Activated T-cell treated with anti-CD3 and anti-CD28 coated beads, Interleukin-2, amount 50 U/mL, for 4 hours (primary cell): ENCODE results near the gene ECM1. TPM values are rescaled to one million over a fixed set of nuclear protein-coding genes. Genes with fewer than 3 reads are reported as not detected.
A peak's percentile ranks its signal among the peaks of the same experiment; 100 is the strongest.

ENCODE experiments used
- ATAC-seq, 2 donors: fragments of 200-7000 bp; cut with Tn5 transposase; one replicate each; pipeline ENCODE4 v1.10.0; 2021
- DNase-seq: peaks from one replicate; pipeline ENCODE4 v3.0.0-alpha.2; 2020
- H3K27me3 Mint-ChIP-seq: one replicate; pipeline ENCODE4 v1.8.0; 2021; ENCODE audit warnings: low read depth, mixed read lengths
- H3K36me3 Mint-ChIP-seq: one replicate; pipeline ENCODE4 v1.8.0; 2022; ENCODE audit warnings: mixed read lengths; ENCODE audit not compliant: insufficient read depth
- H3K4me1 Mint-ChIP-seq: one replicate; pipeline ENCODE4 v1.8.0; 2021; ENCODE audit warnings: low read depth, mixed read lengths
- H3K4me3 Mint-ChIP-seq: one replicate; pipeline ENCODE4 v1.8.0; 2021; ENCODE audit warnings: mild to moderate bottlenecking, moderate library complexity, mixed read lengths
- H3K9me3 Mint-ChIP-seq: one replicate; pipeline ENCODE4 v1.8.0; 2021; ENCODE audit warnings: mixed read lengths
- total RNA-seq, 3 donors: library from RNA; stranded (reverse); gene quantifications; one replicate each; pipeline ENCODE4 v1.2.1, GENCODE V29; 2021

ECM1 gene
- total RNA-seq, 3 donors from 2014 or later, result 0.43 to 0.82 (median 0.50) TPM

DNA sequence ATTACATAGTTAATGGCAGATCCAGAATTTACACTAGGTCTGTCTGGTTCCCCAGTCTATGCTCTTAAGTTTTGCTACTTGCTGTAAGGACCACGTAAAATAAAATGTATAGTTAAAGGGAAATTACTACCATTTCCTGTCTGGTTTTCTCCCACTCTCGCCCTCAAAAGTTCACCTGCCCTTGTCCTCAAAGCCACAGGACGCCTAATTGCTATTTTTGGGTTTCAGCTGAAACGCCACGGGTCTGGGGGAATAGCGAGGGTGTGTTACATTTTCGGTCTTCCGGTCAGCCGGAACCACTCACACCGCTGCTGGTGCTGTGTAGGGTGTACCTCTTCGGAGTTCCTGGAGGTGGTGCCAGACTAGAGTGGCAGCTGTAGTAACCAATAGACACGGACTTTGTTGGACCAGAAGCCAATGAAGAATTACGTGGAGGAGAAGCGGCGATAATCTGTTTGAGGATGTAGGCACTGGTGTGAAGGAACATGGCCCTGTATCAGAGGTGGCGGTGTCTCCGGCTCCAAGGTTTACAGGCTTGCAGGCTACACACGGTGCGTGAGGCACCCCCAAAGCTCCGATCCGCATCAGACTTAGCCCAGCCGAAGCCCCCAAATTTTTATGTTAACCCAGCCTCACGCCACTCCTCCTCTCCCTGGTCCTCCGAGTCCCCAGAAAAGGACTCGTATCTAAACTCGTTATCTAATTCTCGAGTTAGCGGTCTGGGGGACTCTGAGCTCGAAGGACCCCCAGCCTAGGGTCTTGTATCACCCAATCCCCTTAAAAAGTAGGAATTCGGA, 20.7 kb upstream of the ECM1 start, which contains the start of gene TARS2:
Gene TARS2 (plus strand): TSS at position 454 of the 797 bp plus-strand sequence. CDS start 32 bp downstream, at position 486.
- Mint-ChIP-seq H3K9me3 (no peaks in the 10 kb centered on the region), H3K4me3 (peak within 1 kb of the TSS; percentile 92), H3K27me3 (no peaks in the 10 kb centered on the region), H3K36me3 (peaks cover 22% of the 10 kb centered on the region), H3K4me1 (peaks cover 21% of the 10 kb centered on the region)
- DNase-seq, result peak; percentile 89
- peak; percentile 100 for ATAC-seq

DNA sequence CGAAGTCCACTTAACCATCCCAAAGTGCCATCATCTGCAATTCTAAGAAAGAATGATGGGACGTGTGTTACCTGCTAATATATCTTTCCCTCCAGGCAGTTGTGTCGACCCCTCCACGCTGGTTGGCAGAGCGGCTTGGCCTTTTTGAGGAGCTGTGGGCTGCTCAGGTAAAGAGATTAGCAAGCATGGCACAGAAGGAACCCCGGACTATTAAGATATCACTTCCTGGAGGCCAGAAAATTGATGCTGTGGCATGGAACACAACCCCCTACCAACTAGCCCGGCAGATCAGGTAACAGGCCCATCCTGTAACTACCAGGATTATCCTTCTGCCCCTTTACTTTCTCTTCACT, 20.2 kb upstream of the ECM1 start:
- Mint-ChIP-seq H3K36me3 (peaks cover 22% of the 10 kb centered on the region), H3K4me1 (peaks cover 21% of the 10 kb centered on the region), H3K27me3 (no peaks in the 10 kb centered on the region), H3K4me3 (peak overlapping the region; percentile 92), H3K9me3 (no peaks in the 10 kb centered on the region)
- DNase-seq, result no peak
- ATAC-seq, result no peak

DNA sequence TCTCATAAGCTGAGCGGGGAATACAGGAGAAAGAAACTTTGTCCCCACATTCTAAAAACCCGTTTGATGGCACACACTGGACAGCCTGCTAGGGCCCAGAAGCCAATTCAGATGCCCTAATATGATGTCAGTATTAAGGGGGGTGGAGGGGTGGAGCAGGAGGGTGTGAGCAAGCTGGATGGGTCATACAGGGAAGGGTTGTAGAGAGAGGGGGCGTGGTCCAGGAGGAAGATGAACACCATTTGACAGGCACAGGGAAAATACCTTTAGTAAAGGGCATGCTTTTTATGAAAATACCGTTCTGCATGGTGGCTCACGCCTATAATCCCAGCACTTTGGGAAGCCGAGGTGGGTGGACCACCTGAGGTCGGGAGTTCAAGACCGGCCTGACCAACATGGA, 14.7 kb upstream of the ECM1 start:
- ATAC-seq (no peak), DNase-seq (no peak)
- Mint-ChIP-seq H3K27me3 (no peaks in the 10 kb centered on the region), H3K9me3 (no peaks in the 10 kb centered on the region), H3K4me3 (no peak overlapping the region), H3K4me1 (peaks cover 10% of the 10 kb centered on the region), H3K36me3 (peaks cover 36% of the 10 kb centered on the region)

DNA sequence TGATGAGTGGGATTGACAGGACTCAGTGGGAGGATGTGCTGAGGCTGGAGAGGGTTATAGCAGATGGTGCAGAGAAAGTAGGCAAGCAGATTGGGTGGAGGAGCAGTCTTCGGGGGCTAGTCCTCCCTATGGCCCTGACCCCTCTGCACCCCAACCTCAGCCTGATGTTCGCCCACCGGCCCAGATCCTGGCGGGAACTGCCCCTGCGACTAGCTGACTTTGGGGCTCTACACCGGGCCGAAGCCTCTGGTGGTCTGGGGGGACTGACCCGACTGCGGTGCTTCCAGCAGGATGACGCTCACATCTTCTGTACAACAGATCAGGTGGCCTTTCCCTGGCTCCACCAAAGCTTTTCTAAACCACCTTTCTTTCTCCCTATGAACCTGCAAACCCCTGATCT, 9.6 kb upstream of the ECM1 start:
- no peak overlapping the region for H3K4me3 Mint-ChIP-seq
- H3K36me3 Mint-ChIP-seq, result peaks cover 25% of the 10 kb centered on the region
- peaks cover 2% of the 10 kb centered on the region for H3K4me1 Mint-ChIP-seq
- no peak for ATAC-seq
- H3K9me3 Mint-ChIP-seq, result no peaks in the 10 kb centered on the region
- H3K27me3 Mint-ChIP-seq, result no peaks in the 10 kb centered on the region
- DNase-seq, result no peak

DNA sequence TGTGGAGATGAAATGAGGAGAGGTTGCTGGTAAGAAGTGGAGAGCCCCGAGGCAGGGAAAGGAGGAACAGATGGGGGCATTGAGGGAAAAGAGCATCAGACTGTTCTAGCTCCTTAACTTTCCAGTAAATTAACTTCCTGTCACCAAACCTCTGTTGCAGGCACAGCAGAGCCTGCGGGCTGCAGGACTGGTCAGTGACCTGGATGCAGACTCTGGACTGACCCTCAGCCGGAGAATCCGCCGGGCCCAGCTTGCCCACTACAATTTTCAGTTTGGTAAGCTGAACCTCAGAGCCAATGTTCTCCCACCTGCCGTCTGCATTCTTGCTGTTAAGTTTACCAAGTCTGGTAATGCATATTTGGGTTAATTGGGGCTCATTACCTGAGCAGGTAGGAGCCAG, 2.5 kb upstream of the ECM1 start:
- peaks cover 5% of the 10 kb centered on the region for H3K4me1 Mint-ChIP-seq
- no peaks in the 10 kb centered on the region for H3K27me3 Mint-ChIP-seq
- no peak for DNase-seq
- ATAC-seq, result no peak
- no peak overlapping the region for H3K4me3 Mint-ChIP-seq
- peaks cover 28% of the 10 kb centered on the region for H3K36me3 Mint-ChIP-seq
- no peaks in the 10 kb centered on the region for H3K9me3 Mint-ChIP-seq

DNA sequence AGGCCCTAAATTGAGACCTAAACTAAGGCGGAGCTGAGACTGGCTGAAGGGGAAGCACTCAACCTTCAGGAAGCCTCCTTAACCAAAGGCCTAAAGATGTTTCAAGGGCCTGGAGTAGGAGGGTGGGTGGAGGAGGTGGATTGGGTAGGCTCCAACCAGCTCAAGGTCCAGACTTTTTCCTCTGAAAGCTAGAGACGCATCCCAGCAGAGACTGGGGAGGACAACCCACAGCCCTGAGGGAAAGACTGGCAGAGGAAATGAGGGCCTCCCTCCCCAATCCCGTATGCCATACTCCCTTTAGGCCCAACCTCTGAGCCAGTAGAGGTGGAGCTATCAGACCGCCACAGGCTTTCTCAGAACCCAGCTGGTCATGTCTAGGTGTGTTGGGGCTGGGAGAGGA, 1.1 kb downstream of the ECM1 start:
- Mint-ChIP-seq H3K4me3 (no peak overlapping the region), H3K9me3 (no peaks in the 10 kb centered on the region), H3K4me1 (peaks cover 3% of the 10 kb centered on the region), H3K36me3 (peaks cover 22% of the 10 kb centered on the region), H3K27me3 (no peaks in the 10 kb centered on the region)
- no peak for DNase-seq
- no peak for ATAC-seq

DNA sequence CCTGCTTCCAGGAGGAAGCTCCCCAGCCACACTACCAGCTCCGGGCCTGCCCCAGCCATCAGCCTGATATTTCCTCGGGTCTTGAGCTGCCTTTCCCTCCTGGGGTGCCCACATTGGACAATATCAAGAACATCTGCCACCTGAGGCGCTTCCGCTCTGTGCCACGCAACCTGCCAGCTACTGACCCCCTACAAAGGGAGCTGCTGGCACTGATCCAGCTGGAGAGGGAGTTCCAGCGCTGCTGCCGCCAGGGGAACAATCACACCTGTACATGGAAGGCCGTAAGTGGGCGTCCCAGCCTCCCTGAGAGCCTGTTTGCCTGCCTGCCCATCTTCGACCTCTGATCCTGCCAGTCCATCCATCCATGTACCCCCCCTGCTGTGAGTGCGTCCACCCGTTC, 3.6 kb downstream of the ECM1 start:
- H3K4me3 Mint-ChIP-seq, result no peak overlapping the region
- peaks cover 7% of the 10 kb centered on the region for H3K36me3 Mint-ChIP-seq
- H3K9me3 Mint-ChIP-seq, result no peaks in the 10 kb centered on the region
- no peaks in the 10 kb centered on the region for H3K27me3 Mint-ChIP-seq
- H3K4me1 Mint-ChIP-seq, result peaks cover 11% of the 10 kb centered on the region
- ATAC-seq (no peak), DNase-seq (no peak)

DNA sequence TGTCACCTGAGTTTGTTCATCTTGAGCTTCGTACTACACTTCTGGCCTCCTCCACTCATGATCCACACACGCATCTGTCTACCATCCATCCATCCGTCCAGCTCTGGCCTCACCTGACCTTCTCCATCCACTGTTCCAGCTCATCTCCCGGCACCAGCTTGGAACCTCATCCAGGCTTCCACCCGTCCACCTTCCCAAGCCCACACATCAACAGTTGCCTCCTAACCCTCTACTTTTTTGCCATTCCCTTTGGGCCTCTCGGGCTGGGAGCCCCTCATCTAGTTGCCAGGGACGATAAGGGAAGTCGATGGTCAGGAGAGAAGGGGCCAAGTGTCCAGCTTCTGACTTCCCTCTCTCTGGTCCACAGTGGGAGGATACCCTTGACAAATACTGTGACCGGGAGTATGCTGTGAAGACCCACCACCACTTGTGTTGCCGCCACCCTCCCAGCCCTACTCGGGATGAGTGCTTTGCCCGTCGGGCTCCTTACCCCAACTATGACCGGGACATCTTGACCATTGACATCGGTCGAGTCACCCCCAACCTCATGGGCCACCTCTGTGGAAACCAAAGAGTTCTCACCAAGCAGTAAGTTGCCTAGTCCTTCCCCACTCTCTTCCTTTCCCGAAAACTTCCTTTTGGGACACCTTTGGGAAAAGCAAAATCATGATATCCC, 4.2 kb downstream of the ECM1 start:
- DNase-seq (no peak), ATAC-seq (no peak)
- no peaks in the 10 kb centered on the region for H3K9me3 Mint-ChIP-seq
- peaks cover 14% of the 10 kb centered on the region for H3K4me1 Mint-ChIP-seq
- H3K27me3 Mint-ChIP-seq, result no peaks in the 10 kb centered on the region
- H3K36me3 Mint-ChIP-seq, result peaks cover 4% of the 10 kb centered on the region
- no peak overlapping the region for H3K4me3 Mint-ChIP-seq

DNA sequence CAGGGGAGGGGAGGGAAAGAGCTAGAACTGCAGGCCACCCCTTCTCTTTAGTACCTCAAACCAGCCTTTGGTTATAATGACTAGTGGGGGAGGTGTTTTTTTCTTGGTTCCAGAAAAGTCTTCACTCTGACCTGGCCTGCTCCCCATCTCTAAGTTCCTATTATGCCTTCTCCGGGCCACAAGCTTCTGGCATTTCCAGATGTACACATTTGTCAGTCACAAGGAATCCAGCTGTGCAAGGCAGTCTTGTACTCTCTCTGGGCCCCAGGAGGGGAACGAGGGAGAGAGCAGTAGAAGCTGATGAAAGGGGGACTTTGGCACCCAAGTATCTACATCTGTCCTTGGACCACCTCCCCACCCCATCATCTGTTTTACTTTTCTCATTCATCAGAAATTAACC, 4.9 kb downstream of the ECM1 start:
- peaks cover 13% of the 10 kb centered on the region for H3K4me1 Mint-ChIP-seq
- no peak for DNase-seq
- H3K27me3 Mint-ChIP-seq, result no peaks in the 10 kb centered on the region
- H3K9me3 Mint-ChIP-seq, result no peaks in the 10 kb centered on the region
- no peak for ATAC-seq
- no peak overlapping the region for H3K4me3 Mint-ChIP-seq
- H3K36me3 Mint-ChIP-seq, result no peaks in the 10 kb centered on the region

DNA sequence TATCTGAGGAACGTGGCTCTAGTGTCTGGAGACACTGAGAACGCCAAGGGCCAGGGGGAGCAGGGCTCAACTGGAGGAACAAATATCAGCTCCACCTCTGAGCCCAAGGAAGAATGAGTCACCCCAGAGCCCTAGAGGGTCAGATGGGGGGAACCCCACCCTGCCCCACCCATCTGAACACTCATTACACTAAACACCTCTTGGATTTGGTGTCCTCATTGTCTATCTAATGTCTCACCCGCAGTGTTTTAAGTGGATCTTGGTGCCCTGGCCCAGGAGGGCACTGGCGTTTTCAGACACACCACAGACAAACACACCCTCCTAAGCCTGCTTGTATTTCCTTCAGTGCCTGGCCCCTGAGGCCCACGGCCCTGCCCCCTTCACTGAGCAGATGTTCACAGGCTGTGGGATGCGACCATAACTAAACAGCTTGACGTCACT, 5.5 kb downstream of the ECM1 start:
- H3K9me3 Mint-ChIP-seq, result no peaks in the 10 kb centered on the region
- H3K4me1 Mint-ChIP-seq, result peaks cover 13% of the 10 kb centered on the region
- no peaks in the 10 kb centered on the region for H3K27me3 Mint-ChIP-seq
- DNase-seq (no peak), ATAC-seq (no peak)
- H3K4me3 Mint-ChIP-seq, result no peak overlapping the region
- no peaks in the 10 kb centered on the region for H3K36me3 Mint-ChIP-seq

DNA sequence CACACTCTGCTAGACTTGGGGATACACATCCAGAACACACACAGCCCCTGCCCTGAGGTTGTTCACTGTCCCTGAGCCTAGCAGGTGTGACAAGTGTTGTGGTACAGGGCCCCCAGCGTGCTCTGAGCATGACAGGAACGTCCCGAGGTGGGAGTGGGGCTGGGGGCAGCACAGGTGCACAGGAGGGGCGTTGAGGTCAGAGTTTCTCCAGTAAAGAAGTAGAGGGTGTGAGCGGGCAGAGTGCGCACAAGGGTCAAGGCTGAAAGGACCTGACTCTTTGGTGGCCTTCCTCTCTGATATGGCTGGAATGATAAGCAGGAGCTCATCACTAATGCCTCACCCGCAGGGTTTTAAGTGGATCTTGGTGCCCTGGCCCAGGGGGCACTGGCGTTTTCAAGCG, 6.4 kb downstream of the ECM1 start:
- no peaks in the 10 kb centered on the region for H3K9me3 Mint-ChIP-seq
- no peak for DNase-seq
- ATAC-seq, result no peak
- H3K27me3 Mint-ChIP-seq, result no peaks in the 10 kb centered on the region
- H3K36me3 Mint-ChIP-seq, result no peaks in the 10 kb centered on the region
- H3K4me1 Mint-ChIP-seq, result peaks cover 13% of the 10 kb centered on the region
- H3K4me3 Mint-ChIP-seq, result peak overlapping the region; percentile 89

DNA sequence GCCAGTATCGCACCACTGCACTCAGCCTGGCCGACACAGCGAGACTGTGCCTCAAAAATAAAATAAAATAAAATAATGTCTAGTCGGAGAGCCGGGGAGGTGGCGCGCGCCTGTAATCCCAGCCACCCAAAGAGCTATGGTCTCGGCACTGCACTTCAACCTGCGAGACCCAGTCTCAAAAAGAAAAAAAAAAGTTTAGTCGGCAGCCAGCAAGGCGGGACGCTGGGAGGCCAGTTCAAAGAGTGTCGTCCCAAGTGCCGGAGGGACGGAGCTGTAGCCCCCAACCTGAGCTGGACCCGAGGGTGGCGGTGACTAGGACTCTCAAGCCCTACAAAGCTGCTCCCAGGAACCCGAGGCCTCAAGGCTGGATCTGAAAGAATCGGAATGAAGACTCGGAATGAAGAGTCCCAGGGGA, 7.0 kb downstream of the ECM1 start:
- H3K4me1 Mint-ChIP-seq, result peaks cover 13% of the 10 kb centered on the region
- H3K27me3 Mint-ChIP-seq, result no peaks in the 10 kb centered on the region
- ATAC-seq, result peak in 1 of 2 donors; percentile 0

DNA sequence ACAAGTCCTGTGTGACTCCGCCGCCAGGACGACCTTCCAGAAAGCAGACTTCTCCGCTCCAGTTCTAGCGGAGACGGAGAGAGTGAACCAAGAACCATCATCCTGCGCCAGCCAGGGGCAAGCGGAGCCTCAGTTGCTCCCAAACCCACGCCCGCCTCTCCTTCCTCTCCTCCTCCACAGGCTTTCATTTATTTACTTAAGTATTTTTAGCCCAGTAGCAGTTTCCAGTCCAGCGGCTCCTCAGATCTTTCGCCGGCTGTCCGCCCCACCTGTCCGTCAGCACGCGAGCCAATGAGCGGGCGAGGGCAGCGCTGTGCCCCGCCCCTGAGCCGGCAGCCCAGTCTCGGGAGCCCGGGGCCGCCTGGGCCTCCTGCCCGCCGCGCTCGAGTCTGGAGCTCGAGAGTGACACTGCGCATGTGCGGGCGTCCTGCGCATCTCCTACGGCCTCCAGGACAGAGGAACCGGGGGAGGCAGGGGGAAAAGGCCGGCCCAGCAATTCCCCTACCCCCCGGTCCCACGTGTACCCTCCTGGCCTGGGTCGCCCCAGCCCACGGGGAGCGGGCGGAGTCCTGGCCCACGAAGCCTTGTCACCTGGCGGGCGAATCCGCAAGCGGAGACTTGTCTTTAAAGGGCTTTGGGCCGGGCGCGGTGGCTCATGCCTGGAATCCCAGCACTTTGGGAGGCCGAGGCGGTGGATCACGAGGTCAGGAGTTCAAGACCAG, 7.6 kb downstream of the ECM1 start, which contains the start of gene FALEC:
Gene FALEC (plus strand): TSS at position 425 of the 722 bp plus-strand sequence.
- ATAC-seq (peak; percentile 100), DNase-seq (peak; percentile 82)
- peak within 1 kb of the TSS; percentile 89 for H3K4me3 Mint-ChIP-seq
- H3K4me1 Mint-ChIP-seq, result peaks cover 13% of the 10 kb centered on the region
- H3K27me3 Mint-ChIP-seq, result no peaks in the 10 kb centered on the region
- H3K36me3 Mint-ChIP-seq, result no peaks in the 10 kb centered on the region
- H3K9me3 Mint-ChIP-seq, result no peaks in the 10 kb centered on the region

More for the DNA sequence above, 7.0 kb downstream of the ECM1 start:
- Mint-ChIP-seq H3K9me3 (no peaks in the 10 kb centered on the region), H3K4me3 (peak overlapping the region; percentile 89), H3K36me3 (no peaks in the 10 kb centered on the region)
- no peak for DNase-seq

DNA sequence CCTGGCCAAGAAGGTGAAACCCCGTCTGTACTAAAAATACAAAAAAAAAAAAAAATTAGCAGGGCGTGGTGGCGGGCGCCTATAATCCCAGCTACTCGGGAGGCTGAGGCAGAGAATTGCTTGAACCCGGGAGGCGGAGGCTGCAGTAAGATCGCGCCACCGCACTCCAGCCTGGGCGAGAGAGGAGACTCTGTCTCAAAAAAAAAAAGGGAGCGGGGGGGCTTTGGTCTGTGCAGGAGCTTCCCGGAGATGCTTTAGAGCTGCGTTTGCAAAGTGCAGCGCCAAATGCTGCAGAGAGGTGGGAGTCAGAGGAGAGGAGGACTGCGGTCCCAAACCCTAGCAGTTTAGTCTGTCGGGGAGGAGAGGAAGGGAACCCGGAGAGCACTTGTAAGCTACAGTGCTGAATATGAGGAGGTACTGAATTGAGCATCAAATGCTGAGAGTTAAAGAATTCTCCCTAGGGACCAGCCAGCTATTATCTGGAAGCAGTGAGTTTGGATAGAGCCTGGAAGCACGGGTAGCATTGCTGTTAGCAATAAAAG, 8.2 kb downstream of the ECM1 start:
- peak overlapping the region; percentile 89 for H3K4me3 Mint-ChIP-seq
- H3K27me3 Mint-ChIP-seq, result no peaks in the 10 kb centered on the region
- ATAC-seq (peak; percentile 5), DNase-seq (no peak)
- peaks cover 13% of the 10 kb centered on the region for H3K4me1 Mint-ChIP-seq
- H3K36me3 Mint-ChIP-seq, result no peaks in the 10 kb centered on the region
- no peaks in the 10 kb centered on the region for H3K9me3 Mint-ChIP-seq
